SK-N-DZ (cell line): ENCODE data around the gene ELK4.

Experiments used
- DNase-seq: peaks from one replicate; pipeline ENCODE4 v3.0.0-alpha.2; 2015; ENCODE audit warnings: low spot score

ELK4 gene

GRCh38 chr1:205583461-205584130 lies 48.2 kb downstream of the ELK4 start:
- DNase-seq: no peak

- no peak for DNase-seq
Measured at GRCh38 chr1:205582471-205583291, 49.1 kb downstream of the ELK4 start.

GRCh38 chr1:205582046-205582445 lies 49.8 kb downstream of the ELK4 start:
- DNase-seq: no peak

- DNase-seq: no peak
Measured at GRCh38 chr1:205581321-205581980, 50.4 kb downstream of the ELK4 start.

GRCh38 chr1:205580923-205581180 lies 51.0 kb downstream of the ELK4 start:
- no peak for DNase-seq

GRCh38 chr1:205580140-205580922 lies 51.5 kb downstream of the ELK4 start:
- DNase-seq: no peak

GRCh38 chr1:205579711-205580110 lies 52.1 kb downstream of the ELK4 start:
- no peak for DNase-seq

- DNase-seq: no peak
Measured at GRCh38 chr1:205578780-205579571, 52.8 kb downstream of the ELK4 start.

GRCh38 chr1:205577874-205578658 lies 53.7 kb downstream of the ELK4 start:
- DNase-seq: no peak

GRCh38 chr1:205576805-205577761 lies 54.7 kb downstream of the ELK4 start:
- no peak for DNase-seq

- no peak for DNase-seq
Measured at GRCh38 chr1:205576011-205576410, 55.8 kb downstream of the ELK4 start.

GRCh38 chr1:205575294-205575885 lies 56.4 kb downstream of the ELK4 start:
- DNase-seq: no peak

GRCh38 chr1:205572421-205572820 lies 59.4 kb downstream of the ELK4 start:
- DNase-seq: no peak

- no peak for DNase-seq
Measured at GRCh38 chr1:205571747-205572146, 60.1 kb downstream of the ELK4 start.

GRCh38 chr1:205570796-205571537 lies 60.8 kb downstream of the ELK4 start:
- DNase-seq: no peak

- DNase-seq: no peak
Measured at GRCh38 chr1:205570173-205570501, 61.7 kb downstream of the ELK4 start.

GRCh38 chr1:205569411-205570172 lies 62.2 kb downstream of the ELK4 start:
- no peak for DNase-seq
